Renal cortex interstitium (tissue), 11 donors: Measurements from ENCODE around the gene ST8SIA6. TPM values are rescaled to one million over a fixed set of nuclear protein-coding genes. Genes with fewer than 3 reads are reported as not detected.
"Not testable (repeated sequence)": the region's sequence is repeated elsewhere in the genome, so short reads cannot be mapped to it uniquely, and the experiment has no call there.

Experiments
- DNase-seq, 11 donors: peaks; one replicate each; pipeline ENCODE4 v3.0.0-alpha.2; 2013; ENCODE audit warnings: low read depth in 9 of 11, low spot score in 4 of 11; ENCODE audit errors: extremely low read depth in 1 of 11
- polyA plus RNA-seq, 3 donors: library from polyadenylated mRNA; unstranded; fragments of 120-200 nt; gene quantifications; one replicate each; pipeline ENCODE4 v1.2.1, GENCODE V29; 2013; ENCODE audit not compliant: insufficient read length in 3 of 3

The ST8SIA6 gene
- polyA plus RNA-seq, 3 donors, result 0.93 to 1.6 (median 1.1) TPM

DNA sequence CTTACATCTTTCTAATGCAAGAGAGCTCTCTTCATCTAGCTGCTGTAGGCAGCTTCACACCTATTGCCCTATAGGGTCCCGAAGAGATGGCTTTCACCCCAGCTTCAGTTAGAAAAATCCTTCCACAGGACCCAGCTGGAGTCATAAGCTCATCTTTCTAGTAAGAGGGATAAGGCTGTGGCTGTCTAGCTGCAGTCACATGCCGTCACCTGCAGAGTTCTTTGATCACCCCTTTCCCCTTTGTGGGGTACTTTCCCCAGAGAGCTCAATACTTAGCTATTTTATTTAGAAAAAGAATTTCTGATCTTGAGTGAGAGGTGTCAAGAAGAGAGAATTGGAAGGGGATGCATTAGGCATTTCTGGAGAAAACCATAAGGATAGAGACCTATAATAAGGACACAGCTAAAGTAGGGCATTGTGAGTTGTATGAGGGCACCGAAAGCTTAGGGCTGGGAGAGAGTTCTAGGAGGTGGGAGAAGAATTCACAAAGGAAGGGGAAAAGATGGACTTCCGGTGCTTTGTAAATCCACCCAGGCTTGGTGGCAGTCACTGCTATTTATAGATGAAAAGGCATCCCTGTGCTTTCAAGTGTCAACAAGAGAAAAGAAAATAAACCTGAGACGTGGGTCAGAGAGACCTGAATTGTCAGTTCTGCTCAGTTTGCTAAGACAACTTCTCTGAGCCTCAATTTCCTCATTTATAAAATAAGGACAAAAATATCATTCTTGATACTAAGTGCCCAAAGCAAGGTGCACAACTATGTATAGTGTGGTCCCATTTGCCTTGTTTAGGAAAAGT is 11.1 kb upstream of the ST8SIA6 start:
- DNase-seq, result no peak

DNA sequence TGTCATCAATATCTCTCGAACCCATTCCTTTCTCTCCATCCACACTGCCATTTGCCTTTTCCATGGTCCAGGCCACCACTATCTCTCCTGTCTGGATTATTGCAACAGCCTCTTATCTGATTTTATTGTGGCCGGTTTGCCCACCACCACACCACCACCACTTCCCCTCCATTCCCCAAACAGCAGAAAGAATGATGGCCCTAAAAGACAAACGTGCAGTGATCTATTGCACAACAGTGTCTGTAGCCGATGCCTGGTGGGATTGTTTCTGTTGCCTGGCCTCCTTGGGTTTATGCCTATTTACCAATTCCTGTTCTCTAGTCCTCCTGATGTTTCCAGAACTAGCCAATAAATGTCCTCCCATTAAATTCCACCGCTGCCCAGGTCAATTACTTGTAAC is 10.2 kb upstream of the ST8SIA6 start:
- DNase-seq, result no peak

- DNase-seq, result no peak
Observed at GRCh38 chr10:17460756-17461155, 6.4 kb upstream of the ST8SIA6 start.

- DNase-seq, result no peak
Observed at GRCh38 chr10:17457083-17457482, 2.7 kb upstream of the ST8SIA6 start.

GRCh38 chr10:17456032-17456548 is 1.7 kb upstream of the ST8SIA6 start:
- no peak for DNase-seq

DNA sequence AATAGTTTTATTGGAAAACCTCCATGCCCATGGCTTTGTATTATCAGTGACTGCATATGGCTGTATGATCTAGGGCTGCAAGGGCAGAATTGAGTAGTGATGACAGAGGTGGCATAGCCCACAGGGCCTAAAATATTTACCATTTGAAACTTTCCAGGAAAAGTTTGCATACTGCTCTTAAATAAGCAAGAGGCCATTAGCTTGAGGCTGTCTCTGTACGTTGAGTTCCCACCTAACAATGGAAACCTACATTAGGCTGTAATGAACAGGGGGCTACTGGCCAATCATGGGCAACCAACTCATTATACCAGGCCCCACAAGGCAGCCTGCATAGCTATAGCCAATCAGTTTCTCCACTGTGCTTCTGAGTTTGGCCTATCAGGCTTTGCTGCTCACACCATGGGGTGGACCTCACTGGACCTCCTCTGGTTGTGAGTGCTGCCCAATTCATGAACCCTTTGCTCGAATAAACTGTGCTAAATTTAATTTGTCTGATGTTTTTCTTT is 673 bp upstream of the ST8SIA6 start:
- DNase-seq, result no peak

DNA sequence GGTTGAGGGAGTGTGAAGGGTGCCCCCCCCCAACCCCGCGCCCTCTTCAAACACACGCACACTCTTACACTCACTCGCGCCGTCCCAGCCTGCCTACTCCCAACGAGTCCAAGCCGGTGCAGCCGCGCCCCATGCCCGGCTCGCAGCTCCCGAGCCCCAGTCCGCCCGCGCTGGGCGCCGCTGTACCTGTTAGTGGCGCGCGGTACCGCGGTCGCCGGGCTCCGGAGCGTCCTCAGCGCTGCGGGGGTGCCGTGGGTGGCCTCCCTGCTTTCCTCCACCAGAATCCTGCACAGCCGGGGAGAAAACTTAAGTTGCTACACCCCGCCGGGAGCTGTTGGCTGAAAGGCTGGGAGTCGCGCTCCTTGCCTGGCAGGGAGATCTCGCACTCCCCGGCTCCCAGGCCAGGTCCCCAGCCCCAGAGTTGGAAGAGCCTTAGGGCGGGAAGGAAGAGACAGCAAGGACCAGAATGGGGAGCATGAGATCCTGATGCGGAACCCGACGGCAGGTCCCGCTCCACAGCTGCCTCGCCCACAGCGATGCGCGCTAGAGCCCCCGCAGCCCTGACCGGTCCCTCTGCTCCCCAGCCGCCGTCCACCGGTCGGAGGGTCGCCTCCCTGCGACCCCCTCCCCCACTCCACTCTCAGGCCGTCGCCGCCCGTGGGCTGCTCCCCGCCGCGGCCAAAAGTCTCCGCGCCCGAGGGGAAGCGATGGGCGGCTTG is 863 bp downstream of the ST8SIA6 start:
- DNase-seq, result no peak

DNA sequence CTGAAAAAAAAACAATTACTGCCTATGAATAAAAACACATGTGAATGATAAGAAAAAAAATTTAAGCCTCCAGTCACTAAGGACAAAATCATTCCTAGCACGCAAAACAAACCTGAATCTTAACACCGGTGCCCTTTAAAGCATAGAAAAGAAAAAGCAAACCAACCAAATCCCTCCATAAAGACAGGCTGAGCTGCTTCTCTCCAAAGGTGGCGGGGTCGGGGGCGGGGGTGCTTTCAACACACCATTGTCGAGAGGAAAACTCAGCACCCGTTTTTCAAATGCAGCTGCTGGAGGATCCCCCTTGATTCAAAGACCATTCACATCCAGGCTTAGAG is 1.4 kb downstream of the ST8SIA6 start:
- DNase-seq, result no peak

DNA sequence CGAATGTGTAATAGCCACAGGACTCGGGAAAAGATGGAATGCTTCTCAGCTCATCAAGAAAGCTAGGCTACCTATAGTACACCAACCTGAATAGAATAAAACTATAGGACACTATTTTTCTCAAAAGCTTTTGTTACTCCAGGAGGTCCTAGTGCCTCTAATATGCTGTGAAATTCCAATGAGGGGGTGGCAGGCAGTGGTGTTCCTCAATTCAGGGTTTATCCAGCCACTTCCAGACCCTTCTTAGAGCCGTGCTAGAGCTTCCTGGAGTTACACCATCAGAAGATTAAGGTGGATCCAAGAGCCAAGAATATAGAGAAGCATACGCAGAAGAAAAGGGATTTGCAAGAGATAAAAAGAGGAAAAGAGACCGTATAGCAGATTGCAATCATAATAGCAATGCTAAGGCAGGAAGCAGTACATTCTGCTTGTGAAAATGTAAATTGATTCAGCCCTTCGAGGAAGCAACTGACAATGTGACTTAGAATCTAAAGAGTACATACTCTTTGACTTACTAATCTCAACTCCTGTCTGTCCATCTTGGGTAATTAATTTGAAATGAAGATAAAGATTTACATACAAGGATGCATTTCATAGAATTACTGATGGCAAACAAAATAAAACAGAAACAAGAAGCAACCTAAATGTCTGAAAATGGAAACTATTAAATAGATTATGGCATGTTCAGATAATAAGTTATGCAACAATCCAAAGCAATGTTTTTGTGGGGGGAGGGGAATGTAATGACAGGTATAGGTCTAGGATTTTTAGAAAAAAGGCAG is 2.1 kb downstream of the ST8SIA6 start:
- DNase-seq, result no peak

DNA sequence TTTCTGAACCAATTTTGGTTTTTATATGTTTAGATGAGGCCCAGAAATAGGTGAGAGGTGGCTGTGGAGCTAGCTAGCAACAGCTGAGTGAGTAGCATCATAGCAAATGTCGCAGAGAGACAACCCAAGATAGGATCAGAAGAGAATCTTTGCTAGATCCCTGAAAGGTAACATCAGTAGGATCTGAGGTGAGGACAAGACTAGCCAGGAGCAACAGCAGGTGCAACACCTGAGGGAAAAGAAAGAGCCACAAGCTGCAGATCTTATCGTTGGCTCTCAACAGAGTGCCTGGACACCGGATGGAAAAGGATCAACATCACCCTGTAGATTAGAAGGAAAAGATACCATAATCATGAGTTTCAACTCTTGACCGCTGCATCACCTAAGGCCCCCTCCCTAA is 4.4 kb downstream of the ST8SIA6 start:
- no peak for DNase-seq

GRCh38 chr10:17445400-17445998 is 8.9 kb downstream of the ST8SIA6 start:
- DNase-seq, result no peak

DNA sequence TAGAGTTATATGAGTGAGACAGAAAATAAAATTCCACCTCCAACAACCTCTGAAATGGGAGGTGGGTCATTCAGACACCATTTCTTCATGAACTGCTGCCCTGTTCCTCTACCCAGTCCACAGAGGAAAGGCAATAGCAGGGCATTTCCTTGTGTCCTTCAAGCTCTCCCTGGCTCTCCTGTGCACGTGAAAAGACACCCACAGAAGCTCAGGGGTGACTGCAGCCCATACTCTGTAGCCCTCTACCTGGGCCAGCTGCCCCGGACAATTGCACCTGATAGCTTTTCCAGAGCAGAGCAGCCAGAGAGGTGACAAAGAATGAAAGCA is 10.0 kb downstream of the ST8SIA6 start:
- DNase-seq, result no peak

- DNase-seq, result no peak
Observed at GRCh38 chr10:17443707-17444387, 10.5 kb downstream of the ST8SIA6 start.

GRCh38 chr10:17438583-17438982 is 15.8 kb downstream of the ST8SIA6 start:
- DNase-seq, result no peak

DNA sequence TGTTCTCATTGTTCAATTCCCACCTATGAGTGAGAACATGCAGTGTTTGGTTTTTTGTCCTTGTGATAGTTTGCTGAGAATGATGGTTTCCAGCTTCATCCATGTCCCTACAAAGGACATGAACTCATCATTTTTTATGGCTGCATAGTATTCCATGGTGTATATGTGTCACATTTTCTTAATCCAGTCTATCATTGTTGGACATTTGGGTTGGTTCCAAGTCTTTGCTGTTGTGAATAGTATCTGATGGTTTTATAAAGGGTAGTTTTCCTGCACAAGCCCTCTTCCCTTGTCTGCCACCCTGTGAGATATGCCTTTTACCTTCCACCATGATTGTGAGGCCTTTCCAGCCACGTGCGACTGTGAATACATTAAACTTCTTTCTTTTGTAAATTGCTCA is 17.8 kb downstream of the ST8SIA6 start:
- DNase-seq, result not testable (repeated sequence)

- no peak for DNase-seq
Observed at GRCh38 chr10:17435953-17436352, 18.4 kb downstream of the ST8SIA6 start.

DNA sequence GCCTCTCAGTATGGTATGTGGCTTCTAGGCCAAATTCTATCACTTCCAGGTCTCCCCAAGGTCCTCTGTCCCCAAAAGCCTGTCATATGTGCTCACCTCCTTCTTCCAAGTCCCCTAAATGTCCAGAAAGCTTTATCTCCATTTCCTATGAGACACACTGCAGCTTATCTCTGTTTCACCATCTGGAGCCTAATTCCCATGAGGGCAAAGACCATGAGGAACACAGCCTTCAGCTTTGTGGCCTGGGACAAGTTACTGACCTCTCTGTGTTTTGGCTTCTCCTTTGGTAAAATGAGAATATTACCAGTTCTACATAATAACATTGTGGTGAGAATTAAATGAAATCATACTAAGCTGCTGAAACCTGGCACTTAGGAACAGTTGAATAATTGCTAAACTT is 19.2 kb downstream of the ST8SIA6 start:
- DNase-seq, result no peak

GRCh38 chr10:17432723-17433122 is 21.7 kb downstream of the ST8SIA6 start:
- no peak for DNase-seq

DNA sequence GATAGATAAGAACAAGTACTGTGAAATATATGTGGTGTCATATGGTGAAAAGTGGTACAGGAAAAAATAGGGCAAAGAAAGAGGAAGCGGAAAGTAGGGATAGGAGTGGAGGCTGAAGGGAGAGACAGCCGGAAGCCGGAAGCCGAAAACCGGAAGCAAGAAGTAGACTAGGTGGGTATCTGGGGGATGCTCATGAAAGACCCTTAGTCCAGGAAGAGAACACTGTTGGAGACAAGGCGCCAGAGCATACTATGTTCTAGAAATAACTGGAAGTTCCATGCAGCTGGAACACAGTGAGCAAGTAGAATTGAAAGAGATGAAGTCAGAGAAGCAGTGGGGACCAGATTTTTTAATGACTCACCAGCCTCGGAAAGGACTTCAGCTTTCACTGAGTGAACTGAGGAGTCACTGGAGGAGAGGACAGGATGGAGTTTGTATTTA is 22.5 kb downstream of the ST8SIA6 start:
- no peak for DNase-seq
